Peyer's patch (tissue), 4 donors: ENCODE results near the gene TMEM45A.

Experiments
- POLR2A ChIP-seq, 2 donors: fragments of 450-650 bp; IDR thresholded peaks; one replicate each; pipeline ENCODE4 v1.5.1; 2017; ENCODE audit warnings: antibody characterized with exemption in 2 of 2, mild to moderate bottlenecking in 2 of 2, moderate library complexity in 2 of 2
- TF ChIP-seq, protein P1 (sequence below), 6 experiments: fragments of 450-650 bp in 4 of 6; fragments of 200-600 bp in 2 of 6; sonication (generic) in 1 of 6; IDR thresholded peaks; one replicate each; pipeline ENCODE4 v1.5.1; 2017 to 2019; ENCODE audit warnings: antibody characterized with exemption in 6 of 6, mild to moderate bottlenecking in 3 of 6, moderate library complexity in 1 of 6

DNA sequence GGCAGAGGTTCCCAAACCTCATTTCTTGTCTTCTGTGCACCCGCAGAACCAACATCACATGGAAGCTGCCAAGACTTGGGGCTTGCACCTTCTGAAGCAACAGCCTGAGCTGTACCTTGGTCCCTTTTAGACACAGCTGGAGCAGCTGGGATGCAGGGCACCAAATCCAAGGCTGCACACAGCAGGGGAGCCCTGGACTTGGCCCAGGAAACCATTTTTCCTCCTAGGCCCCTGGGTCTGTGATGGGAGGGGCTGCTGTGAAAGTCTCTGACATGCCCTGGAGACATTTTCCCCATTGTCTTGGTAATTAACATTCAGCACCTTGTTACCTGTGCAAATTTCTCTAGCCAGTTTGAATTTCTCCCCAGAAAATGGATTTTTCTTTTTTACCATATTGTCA is 33.6 kb upstream of the TMEM45A start:
- TF ChIP-seq, protein P1, sequence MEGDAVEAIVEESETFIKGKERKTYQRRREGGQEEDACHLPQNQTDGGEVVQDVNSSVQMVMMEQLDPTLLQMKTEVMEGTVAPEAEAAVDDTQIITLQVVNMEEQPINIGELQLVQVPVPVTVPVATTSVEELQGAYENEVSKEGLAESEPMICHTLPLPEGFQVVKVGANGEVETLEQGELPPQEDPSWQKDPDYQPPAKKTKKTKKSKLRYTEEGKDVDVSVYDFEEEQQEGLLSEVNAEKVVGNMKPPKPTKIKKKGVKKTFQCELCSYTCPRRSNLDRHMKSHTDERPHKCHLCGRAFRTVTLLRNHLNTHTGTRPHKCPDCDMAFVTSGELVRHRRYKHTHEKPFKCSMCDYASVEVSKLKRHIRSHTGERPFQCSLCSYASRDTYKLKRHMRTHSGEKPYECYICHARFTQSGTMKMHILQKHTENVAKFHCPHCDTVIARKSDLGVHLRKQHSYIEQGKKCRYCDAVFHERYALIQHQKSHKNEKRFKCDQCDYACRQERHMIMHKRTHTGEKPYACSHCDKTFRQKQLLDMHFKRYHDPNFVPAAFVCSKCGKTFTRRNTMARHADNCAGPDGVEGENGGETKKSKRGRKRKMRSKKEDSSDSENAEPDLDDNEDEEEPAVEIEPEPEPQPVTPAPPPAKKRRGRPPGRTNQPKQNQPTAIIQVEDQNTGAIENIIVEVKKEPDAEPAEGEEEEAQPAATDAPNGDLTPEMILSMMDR (IDR thresholded peaks at IDR 0.05): no peak
- no peak for TF ChIP-seq POLR2A (IDR thresholded peaks at IDR 0.05)
